Nephron (organoid): ENCODE data around the gene PLA2G12B.
"Not testable (repeated sequence)": the region's sequence is repeated elsewhere in the genome, so short reads cannot be mapped to it uniquely, and the experiment has no call there.

Experiments
- H3K27ac Mint-ChIP-seq, 3 experiments: 2 replicates each; pipeline ENCODE4 v1.8.0; 2020; ENCODE audit warnings: mixed read lengths in 3 of 3, mild to moderate bottlenecking in 2 of 3, moderate library complexity in 1 of 3
- H3K27me3 Mint-ChIP-seq: 2 replicates; pipeline ENCODE4 v1.8.0; 2021; ENCODE audit warnings: low read depth, mild to moderate bottlenecking, moderate library complexity, mixed read lengths
- H3K36me3 Mint-ChIP-seq: 2 replicates; pipeline ENCODE4 v1.8.0; 2020; ENCODE audit warnings: low read depth, mixed read lengths
- H3K4me1 Mint-ChIP-seq: 2 replicates; pipeline ENCODE4 v1.8.0; 2020; ENCODE audit warnings: mixed read lengths
- H3K4me3 Mint-ChIP-seq, 3 experiments: 2 replicates each; pipeline ENCODE4 v1.8.0; 2020; ENCODE audit warnings: mild to moderate bottlenecking in 3 of 3, mixed read lengths in 3 of 3, moderate library complexity in 2 of 3
- H3K9me3 Mint-ChIP-seq: 2 replicates; pipeline ENCODE4 v1.8.0; 2020; ENCODE audit warnings: mixed read lengths
- TF ChIP-seq, protein P1 (sequence below), 3 experiments: fragments of 200-600 bp; sonication (generic); IDR thresholded peaks; one replicate each; pipeline ENCODE4 v1.5.0; 2021; ENCODE audit warnings: antibody characterized with exemption in 3 of 3; ENCODE audit not compliant: unreplicated experiment in 3 of 3

Gene PLA2G12B

GRCh38 chr10:72918352-72918751, 36.3 kb downstream of the PLA2G12B start:
- Mint-ChIP-seq H3K9me3 (peaks cover 46% of the 10 kb centered on the region), H3K4me1 (no peaks in the 10 kb centered on the region), H3K27me3 (no peaks in the 10 kb centered on the region), H3K27ac (no peak overlapping the region), H3K4me3 (no peak overlapping the region), H3K36me3 (peaks cover 41% of the 10 kb centered on the region)
- TF ChIP-seq, protein P1, sequence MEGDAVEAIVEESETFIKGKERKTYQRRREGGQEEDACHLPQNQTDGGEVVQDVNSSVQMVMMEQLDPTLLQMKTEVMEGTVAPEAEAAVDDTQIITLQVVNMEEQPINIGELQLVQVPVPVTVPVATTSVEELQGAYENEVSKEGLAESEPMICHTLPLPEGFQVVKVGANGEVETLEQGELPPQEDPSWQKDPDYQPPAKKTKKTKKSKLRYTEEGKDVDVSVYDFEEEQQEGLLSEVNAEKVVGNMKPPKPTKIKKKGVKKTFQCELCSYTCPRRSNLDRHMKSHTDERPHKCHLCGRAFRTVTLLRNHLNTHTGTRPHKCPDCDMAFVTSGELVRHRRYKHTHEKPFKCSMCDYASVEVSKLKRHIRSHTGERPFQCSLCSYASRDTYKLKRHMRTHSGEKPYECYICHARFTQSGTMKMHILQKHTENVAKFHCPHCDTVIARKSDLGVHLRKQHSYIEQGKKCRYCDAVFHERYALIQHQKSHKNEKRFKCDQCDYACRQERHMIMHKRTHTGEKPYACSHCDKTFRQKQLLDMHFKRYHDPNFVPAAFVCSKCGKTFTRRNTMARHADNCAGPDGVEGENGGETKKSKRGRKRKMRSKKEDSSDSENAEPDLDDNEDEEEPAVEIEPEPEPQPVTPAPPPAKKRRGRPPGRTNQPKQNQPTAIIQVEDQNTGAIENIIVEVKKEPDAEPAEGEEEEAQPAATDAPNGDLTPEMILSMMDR (IDR thresholded peaks at IDR 0.05; ENCODE audit: unreplicated experiment in 3 of 3) = no peak

GRCh38 chr10:72917803-72918332, 36.7 kb downstream of the PLA2G12B start:
- not testable (repeated sequence) for H3K27ac Mint-ChIP-seq, H3K4me1 Mint-ChIP-seq, H3K27me3 Mint-ChIP-seq, H3K4me3 Mint-ChIP-seq
- H3K36me3 Mint-ChIP-seq = peaks cover 41% of the 10 kb centered on the region
- peaks cover 46% of the 10 kb centered on the region for H3K9me3 Mint-ChIP-seq

- not testable (repeated sequence) for H3K4me3 Mint-ChIP-seq
These were observed 37.4 kb downstream of the PLA2G12B start for GRCh38 chr10:72917201-72917600.

GRCh38 chr10:72913287-72913686, 41.3 kb downstream of the PLA2G12B start:
- TF ChIP-seq, protein P1 (IDR thresholded peaks at IDR 0.05; ENCODE audit: unreplicated experiment in 3 of 3) = no peak
- H3K27me3 Mint-ChIP-seq = peaks cover 3% of the 10 kb centered on the region
- H3K4me3 Mint-ChIP-seq = no peak overlapping the region
- peaks cover 11% of the 10 kb centered on the region for H3K9me3 Mint-ChIP-seq
- no peak overlapping the region for H3K27ac Mint-ChIP-seq
- H3K4me1 Mint-ChIP-seq = no peaks in the 10 kb centered on the region
- peaks cover 12% of the 10 kb centered on the region for H3K36me3 Mint-ChIP-seq

More at GRCh38 chr10:72917201-72917600, 37.4 kb downstream of the PLA2G12B start:
- H3K27ac Mint-ChIP-seq, H3K4me1 Mint-ChIP-seq, H3K27me3 Mint-ChIP-seq: not testable (repeated sequence)
- Mint-ChIP-seq H3K36me3 (peaks cover 38% of the 10 kb centered on the region), H3K9me3 (peaks cover 42% of the 10 kb centered on the region)

DNA sequence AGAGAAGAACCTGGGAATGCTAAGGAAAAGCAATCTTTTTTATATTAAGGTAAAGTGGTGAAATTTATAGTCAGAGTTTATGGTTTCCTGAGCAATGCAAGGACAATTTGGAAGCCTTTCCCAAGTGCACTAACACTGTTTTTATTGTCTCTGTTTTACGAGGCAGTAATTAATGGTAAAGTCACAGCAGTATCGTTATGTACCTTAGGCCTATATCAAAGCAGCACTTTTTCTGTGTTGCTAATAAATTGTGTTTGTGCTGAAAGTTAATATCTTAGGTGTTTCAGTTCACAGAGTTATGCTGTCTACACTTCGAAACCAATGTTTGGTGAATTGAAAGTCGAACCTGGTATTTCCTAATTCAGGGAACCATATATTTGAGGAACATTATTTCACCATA, 41.9 kb downstream of the PLA2G12B start:
- no peak overlapping the region for H3K4me3 Mint-ChIP-seq
- H3K27me3 Mint-ChIP-seq = peaks cover 3% of the 10 kb centered on the region
- TF ChIP-seq, protein P1 (IDR thresholded peaks at IDR 0.05; ENCODE audit: unreplicated experiment in 3 of 3) = no peak
- H3K4me1 Mint-ChIP-seq = no peaks in the 10 kb centered on the region
- no peak overlapping the region for H3K27ac Mint-ChIP-seq
- peaks cover 5% of the 10 kb centered on the region for H3K9me3 Mint-ChIP-seq
- H3K36me3 Mint-ChIP-seq = peaks cover 7% of the 10 kb centered on the region

GRCh38 chr10:72911758-72912157, 42.8 kb downstream of the PLA2G12B start:
- H3K4me3 Mint-ChIP-seq = no peak overlapping the region
- peaks cover 7% of the 10 kb centered on the region for H3K36me3 Mint-ChIP-seq
- TF ChIP-seq, protein P1 (IDR thresholded peaks at IDR 0.05; ENCODE audit: unreplicated experiment in 3 of 3) = no peak
- peaks cover 3% of the 10 kb centered on the region for H3K27me3 Mint-ChIP-seq
- H3K27ac Mint-ChIP-seq = no peak overlapping the region
- H3K4me1 Mint-ChIP-seq = no peaks in the 10 kb centered on the region
- peaks cover 3% of the 10 kb centered on the region for H3K9me3 Mint-ChIP-seq

GRCh38 chr10:72910705-72911104, 43.9 kb downstream of the PLA2G12B start:
- no peaks in the 10 kb centered on the region for H3K4me1 Mint-ChIP-seq
- TF ChIP-seq, protein P1 (IDR thresholded peaks at IDR 0.05; ENCODE audit: unreplicated experiment in 3 of 3) = no peak
- H3K27ac Mint-ChIP-seq = no peak overlapping the region
- H3K9me3 Mint-ChIP-seq = peaks cover 3% of the 10 kb centered on the region
- no peak overlapping the region for H3K4me3 Mint-ChIP-seq
- peaks cover 3% of the 10 kb centered on the region for H3K27me3 Mint-ChIP-seq
- peaks cover 7% of the 10 kb centered on the region for H3K36me3 Mint-ChIP-seq
